Pancreas (tissue), 10 donors: Measurements from ENCODE around the gene BPI. TPM values are rescaled to one million over a fixed set of nuclear protein-coding genes. Genes with fewer than 3 reads are reported as not detected.
"Not testable (repeated sequence)": the region's sequence is repeated elsewhere in the genome, so short reads cannot be mapped to it uniquely, and the experiment has no call there.

ENCODE experiments used
- ATAC-seq, 4 donors: fragments of 200-7000 bp; cut with Tn5 transposase; one replicate each; pipeline versions ENCODE4 v1.8.0 to v1.9.1; 2020; ENCODE audit warnings: mild to moderate bottlenecking in 4 of 4, moderate library complexity in 4 of 4
- DNase-seq, 6 donors: peaks; one replicate each; pipeline ENCODE4 v3.0.0-alpha.2; 2020
- FAIRE-seq: peaks from 2 replicates; lab custom pipeline; 2012; peaks lifted over from hg19 to GRCh38; lab: Jason Lieb, UNC
- H3K27ac ChIP-seq, 4 donors: fragments of 200-600 bp; sonication (generic); 1 replicate in 3 of 4; 2 replicates in 1 of 4; pipeline versions ENCODE4 v1.5.0 to v1.8.0; 2020
- H3K27me3 ChIP-seq, 4 donors: fragments of 200-600 bp; one replicate each; pipeline ENCODE4 v1.8.0; 2021
- H3K36me3 ChIP-seq, 3 donors: fragments of 200-600 bp; sonication (generic) in 1 of 3; one replicate each; pipeline versions ENCODE4 v1.5.0 to v1.8.0; 2020 to 2021
- H3K4me1 ChIP-seq, 3 donors: fragments of 200-600 bp; one replicate each; pipeline ENCODE4 v1.8.0; 2021
- H3K4me3 ChIP-seq, 4 donors: fragments of 200-600 bp; sonication (generic) in 2 of 4; one replicate each; pipeline versions ENCODE4 v1.5.0 to v1.8.0; 2020 to 2021
- H3K9me3 ChIP-seq, 4 donors: fragments of 200-600 bp; one replicate each; pipeline ENCODE4 v1.8.0; 2021
- WGBS, 2 donors: extraction: QIAGEN DNeasy Blood & Tissue Kit; methylation state at CpG; one replicate each; pipeline ENCODE4 v1.1.7; 2013; 5-methylcytosine and 5-hydroxymethylcytosine counted together
- intact Hi-C, 3 donors: fragments of 100-400 bp; cut with DNase I; formaldehyde crosslinking; loops; one replicate each; pipeline versions ENCODE4 v1.11.1 to v1.14.2; 2022
- polyA plus RNA-seq, 2 donors: library from polyadenylated mRNA; stranded (reverse); fragments of 200-250 nt; gene quantifications; one replicate each; pipeline ENCODE4 v1.2.3, GENCODE V29; 2013
- total RNA-seq, 6 donors: library from RNA; stranded (reverse); fragmentation: NEBNext Ultra II Directional in 4 of 6; extraction: Animal tissue kit (Norgen Biotek cat#: 25700) in 4 of 6; gene quantifications; one replicate each; pipeline versions ENCODE4 v1.2.1 to v1.2.4, GENCODE V29; 2021 to 2023
- TF ChIP-seq, protein P1 (sequence below), 4 donors: fragments of 200-600 bp; sonication (generic) in 3 of 4; IDR thresholded peaks; one replicate each; pipeline versions ENCODE4 v1.5.0 to v1.8.0; 2021; ENCODE audit warnings: antibody characterized with exemption in 4 of 4
- donor health status: healthy with polysubstance abuse.
- donor health status: DM: no; HTN: no; CAD: no; lungs with moderate emphysema.
- donor health status: DM: no; HTN: no; CAD: no.
- donor health status: control.
- donor health status: control.
- donor health status: Bipolar disorder and iron deficiency.
- donor health status: DM: yes; HTN: yes; CAD: no.
- donor health status: DM: no; HTN: no; CAD: no.
- donor health status: DM: no; HTN: no; CAD: no.
- donor health status: DM: yes; HTN: yes; CAD: no.

The BPI gene
- total and polyA plus RNA-seq, 8 donors, result 0.66 TPM; not detected in 7

GRCh38 chr20:38283236-38283635 is 20.7 kb upstream of the BPI start:
- WGBS, 2 donors, result 90% methylated on average over 2 of the region's 2 CpGs
- ATAC-seq (no peak), FAIRE-seq (no peak), DNase-seq (no peak)
- H3K4me3 ChIP-seq, result no peak overlapping the region
- TF ChIP-seq, protein P1, sequence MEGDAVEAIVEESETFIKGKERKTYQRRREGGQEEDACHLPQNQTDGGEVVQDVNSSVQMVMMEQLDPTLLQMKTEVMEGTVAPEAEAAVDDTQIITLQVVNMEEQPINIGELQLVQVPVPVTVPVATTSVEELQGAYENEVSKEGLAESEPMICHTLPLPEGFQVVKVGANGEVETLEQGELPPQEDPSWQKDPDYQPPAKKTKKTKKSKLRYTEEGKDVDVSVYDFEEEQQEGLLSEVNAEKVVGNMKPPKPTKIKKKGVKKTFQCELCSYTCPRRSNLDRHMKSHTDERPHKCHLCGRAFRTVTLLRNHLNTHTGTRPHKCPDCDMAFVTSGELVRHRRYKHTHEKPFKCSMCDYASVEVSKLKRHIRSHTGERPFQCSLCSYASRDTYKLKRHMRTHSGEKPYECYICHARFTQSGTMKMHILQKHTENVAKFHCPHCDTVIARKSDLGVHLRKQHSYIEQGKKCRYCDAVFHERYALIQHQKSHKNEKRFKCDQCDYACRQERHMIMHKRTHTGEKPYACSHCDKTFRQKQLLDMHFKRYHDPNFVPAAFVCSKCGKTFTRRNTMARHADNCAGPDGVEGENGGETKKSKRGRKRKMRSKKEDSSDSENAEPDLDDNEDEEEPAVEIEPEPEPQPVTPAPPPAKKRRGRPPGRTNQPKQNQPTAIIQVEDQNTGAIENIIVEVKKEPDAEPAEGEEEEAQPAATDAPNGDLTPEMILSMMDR (IDR thresholded peaks at IDR 0.05), result no peak
- no peaks in the 10 kb centered on the region for H3K27me3 ChIP-seq
- H3K36me3 ChIP-seq, result no peaks in the 10 kb centered on the region
- H3K27ac ChIP-seq, result no peak overlapping the region
- no peaks in the 10 kb centered on the region for H3K4me1 ChIP-seq
- intact Hi-C loops, result no loop called here
- H3K9me3 ChIP-seq, result no peaks in the 10 kb centered on the region

DNA sequence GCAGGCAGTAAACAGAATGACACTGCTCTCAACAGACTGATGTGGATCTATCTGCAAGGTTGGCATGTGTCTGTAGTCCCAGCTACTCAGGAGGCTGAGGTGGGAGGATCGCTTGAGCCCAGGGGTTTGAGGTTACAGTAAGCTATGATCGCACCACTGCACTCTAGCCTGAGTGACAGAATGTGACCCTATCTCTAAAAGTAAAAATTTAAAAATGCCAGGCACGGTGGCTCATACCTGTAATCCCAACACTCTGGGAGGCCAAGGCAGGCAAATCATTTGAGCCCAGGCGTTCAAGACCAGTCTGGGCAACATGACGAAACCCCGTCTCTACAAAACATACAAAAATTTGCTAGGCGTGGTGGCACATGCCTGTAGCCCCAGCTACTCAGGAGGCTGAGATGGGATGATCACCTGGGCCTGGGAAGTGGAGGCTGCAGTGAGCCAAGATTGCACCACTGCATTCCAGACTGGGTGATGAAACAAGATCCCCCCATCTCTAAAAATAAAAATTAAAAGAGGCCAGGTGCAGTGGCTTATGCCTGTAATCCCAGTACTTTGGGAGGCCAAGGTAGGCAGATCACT is 19.8 kb upstream of the BPI start:
- H3K4me1 ChIP-seq, H3K4me3 ChIP-seq, H3K36me3 ChIP-seq, H3K9me3 ChIP-seq, DNase-seq, intact Hi-C loops, H3K27ac ChIP-seq, H3K27me3 ChIP-seq, ATAC-seq, FAIRE-seq: not testable (repeated sequence)
- 81 to 87% methylated on average over 7 of the region's 7 CpGs for WGBS, 2 donors

DNA sequence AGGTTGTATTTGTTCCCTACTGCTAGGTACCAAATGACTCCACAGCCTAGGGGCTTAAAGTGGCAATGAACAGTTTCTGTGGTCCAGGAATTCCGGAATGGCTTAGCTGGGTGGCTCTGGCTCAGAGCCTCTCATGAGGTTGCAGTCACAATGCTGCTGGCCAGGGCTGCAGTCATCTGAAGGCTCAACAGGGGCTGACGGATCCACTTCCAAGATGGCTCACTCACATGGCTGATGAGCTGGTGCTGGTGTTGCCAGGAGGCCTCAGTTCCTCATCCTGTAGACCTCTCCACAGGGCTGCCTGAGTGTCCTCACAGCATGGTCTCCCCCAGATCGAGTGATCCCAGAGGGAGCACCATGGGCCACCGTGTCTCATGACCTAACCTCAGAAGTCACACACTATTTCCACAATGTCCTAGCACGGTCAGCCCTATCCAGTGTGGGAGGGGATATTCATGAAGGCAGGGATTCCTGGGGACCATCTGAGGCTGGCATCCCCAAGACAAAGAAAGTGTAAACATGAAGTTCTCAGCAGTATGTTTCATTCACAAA is 19.0 kb upstream of the BPI start:
- no peak overlapping the region for H3K4me3 ChIP-seq
- no peak overlapping the region for H3K27ac ChIP-seq
- H3K36me3 ChIP-seq, result no peaks in the 10 kb centered on the region
- 80 to 87% methylated on average over 5 of the region's 5 CpGs for WGBS, 2 donors
- H3K27me3 ChIP-seq, result no peaks in the 10 kb centered on the region
- TF ChIP-seq, protein P1 (IDR thresholded peaks at IDR 0.05), result no peak
- DNase-seq (no peak), FAIRE-seq (no peak), ATAC-seq (no peak)
- H3K4me1 ChIP-seq, result no peaks in the 10 kb centered on the region
- no peaks in the 10 kb centered on the region for H3K9me3 ChIP-seq
- intact Hi-C loops, result no loop called here

GRCh38 chr20:38286586-38287531 is 17.1 kb upstream of the BPI start:
- WGBS, 2 donors, result 29 to 30% methylated on average over 16 of the region's 16 CpGs
- Histone ChIP-seq H3K27ac (no peak overlapping the region), H3K4me3 (no peak overlapping the region), H3K9me3 (no peaks in the 10 kb centered on the region), H3K27me3 (no peaks in the 10 kb centered on the region), H3K36me3 (no peaks in the 10 kb centered on the region), H3K4me1 (no peaks in the 10 kb centered on the region)
- TF ChIP-seq, protein P1 (IDR thresholded peaks at IDR 0.05), result no peak
- intact Hi-C loops, result no loop called here
- FAIRE-seq (no peak), DNase-seq (no peak), ATAC-seq (peak in 1 of 4 donors; percentile 38)
